ENCODE measurements around the gene ARHGDIG. TPM values are rescaled to one million over a fixed set of nuclear protein-coding genes. Genes with fewer than 3 reads are reported as not detected.

ARHGDIG gene
- total and polyA plus RNA-seq, 8 donors: 3.1 to 50.4 (median 9.6) TPM; not detected in 1

DNA sequence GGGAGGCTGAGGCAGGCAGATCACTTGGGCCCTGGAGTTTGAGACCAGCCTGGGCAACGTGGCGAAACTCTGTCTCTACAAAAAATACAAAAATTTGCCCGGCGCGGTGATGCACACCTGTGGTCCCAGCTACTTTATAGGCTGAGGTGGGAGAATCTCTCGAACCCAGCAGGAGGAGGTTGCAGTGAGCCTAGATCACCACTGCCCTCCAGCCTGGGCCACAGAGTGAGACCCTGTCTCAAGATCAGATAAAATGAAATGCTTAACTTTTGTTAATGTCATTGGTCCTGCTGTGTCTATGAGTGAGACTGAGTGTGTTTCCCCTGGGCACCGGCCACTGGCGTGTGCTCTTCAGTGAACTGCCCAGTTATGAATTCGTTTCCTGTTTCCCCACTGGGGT is 35.3 kb upstream of the ARHGDIG start:
- H3K27me3 ChIP-seq: no peaks in the 10 kb centered on the region
- intact Hi-C loops (cut with DNase I; ENCODE audit: low total_unique reads): no loop called here
- H3K36me3 ChIP-seq: peaks cover 0 to 23% (median 12%) of the 10 kb centered on the region in 4 donors
- H3K9me3 ChIP-seq: no peaks in the 10 kb centered on the region
- no peak overlapping the region for H3K4me3 ChIP-seq
- no peak overlapping the region for H3K27ac ChIP-seq
- DNase-seq: no peak
- TF ChIP-seq POLR2A (IDR thresholded peaks at IDR 0.05) (no peak), POLR2AphosphoS5 (IDR thresholded peaks at IDR 0.05) (no peak), EP300 (IDR thresholded peaks at IDR 0.05) (no peak)
- TF ChIP-seq, protein P1, sequence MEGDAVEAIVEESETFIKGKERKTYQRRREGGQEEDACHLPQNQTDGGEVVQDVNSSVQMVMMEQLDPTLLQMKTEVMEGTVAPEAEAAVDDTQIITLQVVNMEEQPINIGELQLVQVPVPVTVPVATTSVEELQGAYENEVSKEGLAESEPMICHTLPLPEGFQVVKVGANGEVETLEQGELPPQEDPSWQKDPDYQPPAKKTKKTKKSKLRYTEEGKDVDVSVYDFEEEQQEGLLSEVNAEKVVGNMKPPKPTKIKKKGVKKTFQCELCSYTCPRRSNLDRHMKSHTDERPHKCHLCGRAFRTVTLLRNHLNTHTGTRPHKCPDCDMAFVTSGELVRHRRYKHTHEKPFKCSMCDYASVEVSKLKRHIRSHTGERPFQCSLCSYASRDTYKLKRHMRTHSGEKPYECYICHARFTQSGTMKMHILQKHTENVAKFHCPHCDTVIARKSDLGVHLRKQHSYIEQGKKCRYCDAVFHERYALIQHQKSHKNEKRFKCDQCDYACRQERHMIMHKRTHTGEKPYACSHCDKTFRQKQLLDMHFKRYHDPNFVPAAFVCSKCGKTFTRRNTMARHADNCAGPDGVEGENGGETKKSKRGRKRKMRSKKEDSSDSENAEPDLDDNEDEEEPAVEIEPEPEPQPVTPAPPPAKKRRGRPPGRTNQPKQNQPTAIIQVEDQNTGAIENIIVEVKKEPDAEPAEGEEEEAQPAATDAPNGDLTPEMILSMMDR (IDR thresholded peaks at IDR 0.05): no peak
- 91 to 93% (median 91%) methylated on average over 9 of the region's 9 CpGs for WGBS, 5 donors
- H3K4me1 ChIP-seq: peaks cover 0 to 29% (median 16%) of the 10 kb centered on the region in 4 donors

DNA sequence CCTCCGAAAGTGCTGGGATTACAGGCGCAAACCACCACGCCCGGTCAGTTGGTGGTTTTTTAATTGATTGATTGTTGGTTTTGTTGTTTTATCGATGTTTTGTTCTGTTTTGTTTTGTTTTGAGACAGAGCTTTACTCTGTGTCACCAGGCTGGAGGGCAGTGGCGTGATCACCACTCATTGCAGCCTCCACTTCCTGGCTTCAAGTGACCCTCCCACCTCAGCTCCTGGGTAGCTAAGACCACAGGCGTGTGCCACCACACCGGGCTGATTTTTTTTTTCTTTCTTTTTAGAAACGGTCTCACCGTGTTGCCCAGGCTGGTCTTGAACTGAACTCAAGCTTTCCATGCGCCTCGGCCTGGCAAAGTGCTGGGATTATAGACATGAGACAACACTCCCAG is 33.4 kb upstream of the ARHGDIG start:
- no peak for DNase-seq
- TF ChIP-seq, protein P1 (IDR thresholded peaks at IDR 0.05): no peak
- TF ChIP-seq EP300 (IDR thresholded peaks at IDR 0.05) (no peak), POLR2AphosphoS5 (IDR thresholded peaks at IDR 0.05) (no peak), POLR2A (IDR thresholded peaks at IDR 0.05) (no peak)
- Histone ChIP-seq H3K36me3 (peaks cover 5 to 37% (median 21%) of the 10 kb centered on the region in 4 donors), H3K4me3 (no peak overlapping the region), H3K4me1 (peaks cover 0 to 23% (median 13%) of the 10 kb centered on the region in 4 donors), H3K27ac (no peak overlapping the region), H3K9me3 (no peaks in the 10 kb centered on the region), H3K27me3 (no peaks in the 10 kb centered on the region)
- intact Hi-C loops (cut with DNase I; ENCODE audit: low total_unique reads): no loop called here
- WGBS, 5 donors: 93 to 96% (median 94%) methylated on average over 12 of the region's 12 CpGs

DNA sequence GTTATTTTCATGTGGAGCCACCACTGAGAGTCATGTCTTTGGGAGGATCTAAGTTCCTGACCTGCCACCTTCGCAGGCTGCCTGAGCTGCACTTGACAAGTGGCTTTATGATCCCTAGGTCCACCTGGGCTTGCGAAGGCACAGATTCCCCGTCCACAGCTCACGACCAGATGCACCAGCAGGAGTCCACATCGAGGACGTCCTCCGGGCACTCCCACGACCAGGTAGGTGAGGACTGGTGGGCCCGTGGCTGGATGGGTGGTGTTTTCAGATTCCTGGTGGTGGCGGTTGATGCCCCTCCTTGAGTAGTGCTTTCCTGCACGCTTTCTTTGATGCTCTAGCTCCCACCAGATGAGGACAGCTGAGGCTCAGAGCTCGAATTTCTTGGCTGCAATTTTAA is 31.0 kb upstream of the ARHGDIG start:
- H3K4me1 ChIP-seq: peaks cover 6 to 34% (median 25%) of the 10 kb centered on the region in 4 donors
- no peak overlapping the region for H3K4me3 ChIP-seq
- intact Hi-C loops (cut with DNase I; ENCODE audit: low total_unique reads): no loop called here
- H3K27ac ChIP-seq: peak overlapping the region in 1 of 5 donors; percentile 71
- H3K36me3 ChIP-seq: peaks cover 9 to 56% (median 31%) of the 10 kb centered on the region in 4 donors
- no peaks in the 10 kb centered on the region for H3K9me3 ChIP-seq
- TF ChIP-seq POLR2AphosphoS5 (IDR thresholded peaks at IDR 0.05) (no peak), EP300 (IDR thresholded peaks at IDR 0.05) (no peak), POLR2A (IDR thresholded peaks at IDR 0.05) (no peak)
- TF ChIP-seq, protein P1 (IDR thresholded peaks at IDR 0.05): no peak
- no peaks in the 10 kb centered on the region for H3K27me3 ChIP-seq
- 81 to 90% (median 86%) methylated on average over 11 to 12 of the region's 12 CpGs for WGBS, 5 donors
- DNase-seq: no peak

DNA sequence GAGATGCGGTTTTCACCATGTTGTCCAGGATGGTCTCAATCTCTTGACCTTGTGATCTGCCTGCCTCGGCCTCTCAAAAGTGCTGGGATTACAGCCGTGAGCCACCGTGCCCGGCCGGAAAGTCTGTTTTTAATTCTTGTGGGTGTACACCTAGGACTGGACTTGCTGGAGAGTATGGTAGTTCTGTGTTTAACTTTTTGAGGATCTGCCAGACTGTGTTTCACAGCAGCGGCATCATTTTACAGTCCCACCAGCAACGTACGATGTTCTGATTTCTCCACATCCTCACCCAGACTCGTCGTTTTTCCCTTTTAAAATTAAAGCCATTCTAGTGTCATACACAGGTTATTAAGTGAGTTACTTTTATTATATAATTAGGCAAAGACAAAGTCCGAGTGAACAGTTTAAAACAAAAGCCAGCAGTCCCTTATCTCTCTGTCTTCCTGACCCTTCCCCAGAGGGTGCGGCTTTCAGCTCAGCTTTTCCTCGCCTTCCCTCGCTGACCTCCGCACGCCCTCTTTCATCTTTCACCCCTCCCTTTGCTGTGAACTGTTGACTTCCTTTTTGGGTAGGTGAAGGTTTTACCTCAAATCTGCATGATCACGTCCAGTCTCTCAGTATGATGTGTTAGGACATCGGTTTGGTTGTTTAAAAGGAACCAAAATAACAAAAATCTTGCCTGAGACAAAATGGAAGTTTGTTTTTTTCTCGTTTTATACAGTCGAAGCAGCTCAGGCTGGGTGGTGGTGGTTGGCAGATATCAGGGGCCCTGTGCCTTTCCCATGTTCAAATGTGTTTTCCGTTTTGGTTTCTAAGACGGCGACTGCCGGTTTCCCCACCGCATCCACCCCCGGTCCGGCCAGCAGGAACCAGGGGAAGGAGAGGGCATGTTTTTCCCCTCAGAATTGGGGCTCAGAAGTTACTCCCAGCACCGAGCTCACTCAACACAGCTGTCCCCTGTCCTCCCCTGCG is 27.7 kb upstream of the ARHGDIG start:
- intact Hi-C loops (cut with DNase I; ENCODE audit: low total_unique reads): no loop called here
- Histone ChIP-seq H3K27me3 (no peaks in the 10 kb centered on the region), H3K4me3 (peak overlapping the region in 3 of 4 donors; percentile 1 to 10 (median 7)), H3K4me1 (peaks cover 6 to 34% (median 25%) of the 10 kb centered on the region in 4 donors), H3K36me3 (peaks cover 22 to 86% (median 57%) of the 10 kb centered on the region in 4 donors), H3K9me3 (no peaks in the 10 kb centered on the region), H3K27ac (peak overlapping the region; percentile 23 to 64 (median 51))
- 33 to 53% (median 39%) methylated on average over 30 of the region's 30 CpGs for WGBS, 5 donors
- DNase-seq: peak in 1 of 2 donors; percentile 72
- no peak for TF ChIP-seq EP300 (IDR thresholded peaks at IDR 0.05)
- TF ChIP-seq POLR2A (IDR thresholded peaks at IDR 0.05): no peak
- TF ChIP-seq, protein P1 (IDR thresholded peaks at IDR 0.05): no peak
- no peak for TF ChIP-seq POLR2AphosphoS5 (IDR thresholded peaks at IDR 0.05)
